MM.1S (cell line): ENCODE measurements around the gene NRXN3.

Experiments
- DNase-seq: peaks from one replicate; pipeline ENCODE4 v3.0.0-alpha.2; 2015
- H2AFZ ChIP-seq: fragments of 300-600 bp; sonication (generic); 2 replicates; pipeline ENCODE4 v1.6.0; 2016; ENCODE audit warnings: antibody characterized with exemption, low read length
- H3F3A ChIP-seq: fragments of 300-600 bp; sonication (generic); 2 replicates; pipeline ENCODE4 v1.6.1; 2016; ENCODE audit warnings: mild to moderate bottlenecking, antibody characterized with exemption, low read length, moderate library complexity, mixed read lengths; ENCODE audit not compliant: insufficient read depth
- H3K27ac ChIP-seq: fragments of 300-600 bp; sonication (generic); 2 replicates; pipeline ENCODE4 v1.5.1; 2016; ENCODE audit warnings: mild to moderate bottlenecking, low read length
- H3K27me3 ChIP-seq: fragments of 300-600 bp; sonication (generic); replicated peaks from 2 replicates; pipeline ENCODE4 v1.6.0; 2016; ENCODE audit warnings: low read length; ENCODE audit not compliant: insufficient read depth
- H3K36me3 ChIP-seq: fragments of 300-600 bp; sonication (generic); replicated peaks from 2 replicates; pipeline ENCODE4 v1.6.1; 2016; ENCODE audit warnings: mild to moderate bottlenecking, low read length, mixed read lengths; ENCODE audit not compliant: insufficient read depth
- H3K4me1 ChIP-seq: fragments of 300-600 bp; sonication (generic); 2 replicates; pipeline ENCODE4 v1.6.1; 2016; ENCODE audit warnings: low read length, mixed read lengths
- H3K4me2 ChIP-seq: fragments of 300-600 bp; sonication (generic); 2 replicates; pipeline ENCODE4 v1.6.0; 2016; ENCODE audit warnings: low read depth, low read length
- H3K4me3 ChIP-seq: fragments of 300-600 bp; sonication (generic); 2 replicates; pipeline ENCODE4 v1.5.1; 2016; ENCODE audit warnings: low read length, mixed read lengths
- H3K79me2 ChIP-seq: fragments of 300-600 bp; sonication (generic); 2 replicates; pipeline ENCODE4 v1.6.1; 2016; ENCODE audit warnings: mixed run types, low read length, mixed read lengths
- H3K9ac ChIP-seq: fragments of 300-600 bp; sonication (generic); 2 replicates; pipeline ENCODE4 v1.6.1; 2016; ENCODE audit warnings: low read length, mixed read lengths
- H3K9me2 ChIP-seq: fragments of 300-600 bp; sonication (generic); replicated peaks from 2 replicates; pipeline ENCODE4 v1.6.1; 2016; ENCODE audit warnings: mild to moderate bottlenecking, low read length, mixed read lengths; ENCODE audit not compliant: insufficient read depth
- H3K9me3 ChIP-seq: fragments of 300-600 bp; sonication (generic); replicated peaks from 2 replicates; pipeline ENCODE4 v1.6.1; 2016; ENCODE audit warnings: mild to moderate bottlenecking, low read length, mixed read lengths; ENCODE audit not compliant: insufficient read depth
- H4K20me1 ChIP-seq: fragments of 300-600 bp; sonication (generic); 2 replicates; pipeline ENCODE4 v1.6.1; 2016; ENCODE audit warnings: mild to moderate bottlenecking, low read length, moderate library complexity, mixed read lengths; ENCODE audit not compliant: insufficient read depth
- CTCF ChIP-seq: fragments of 300-600 bp; sonication (generic); IDR thresholded peaks from 2 replicates; pipeline ENCODE4 v1.5.1; 2016; ENCODE audit warnings: antibody characterized with exemption, low read length, mixed read lengths
- EZH2 ChIP-seq: fragments of 300-600 bp; sonication (generic); optimal IDR thresholded peaks from 2 replicates; pipeline ENCODE3; 2017; ENCODE audit warnings: low read depth, mild to moderate bottlenecking, antibody characterized with exemption, low read length, mixed read lengths
- EZH2phosphoT487 ChIP-seq: fragments of 300-600 bp; sonication (generic); IDR thresholded peaks from 2 replicates; pipeline ENCODE4 v1.6.1; 2018; ENCODE audit warnings: antibody characterized with exemption, low read length

The NRXN3 gene

GRCh38 chr14:79383031-79383430, 1212.9 kb downstream of the NRXN3 start:
- Histone ChIP-seq H3K36me3 (no peaks in the 10 kb centered on the region), H3K9me2 (no peaks in the 10 kb centered on the region), H3K9ac (no peak overlapping the region), H3K9me3 (no peaks in the 10 kb centered on the region), H2AFZ (no peak overlapping the region), H3K4me2 (no peak overlapping the region), H3K27me3 (no peaks in the 10 kb centered on the region), H3K4me1 (no peaks in the 10 kb centered on the region), H3K79me2 (no peaks in the 10 kb centered on the region), H3K4me3 (no peak overlapping the region), H3F3A (no peaks in the 10 kb centered on the region), H4K20me1 (no peaks in the 10 kb centered on the region), H3K27ac (no peak overlapping the region)
- TF ChIP-seq CTCF (no peak), EZH2 (no peak), EZH2phosphoT487 (no peak)
- DNase-seq = no peak

GRCh38 chr14:79383475-79383874, 1213.3 kb downstream of the NRXN3 start:
- Histone ChIP-seq H3F3A (no peaks in the 10 kb centered on the region), H3K79me2 (no peaks in the 10 kb centered on the region), H3K27me3 (no peaks in the 10 kb centered on the region), H3K9ac (no peak overlapping the region), H3K27ac (no peak overlapping the region), H3K4me3 (no peak overlapping the region), H3K9me3 (no peaks in the 10 kb centered on the region), H3K9me2 (no peaks in the 10 kb centered on the region), H3K36me3 (no peaks in the 10 kb centered on the region), H3K4me2 (no peak overlapping the region), H2AFZ (no peak overlapping the region), H4K20me1 (no peaks in the 10 kb centered on the region), H3K4me1 (no peaks in the 10 kb centered on the region)
- TF ChIP-seq EZH2 (no peak), CTCF (no peak), EZH2phosphoT487 (no peak)
- DNase-seq = no peak

GRCh38 chr14:79395061-79395460, 1224.9 kb downstream of the NRXN3 start:
- no peaks in the 10 kb centered on the region for H3K9me3 ChIP-seq
- no peak overlapping the region for H3K4me2 ChIP-seq
- H3K4me1 ChIP-seq = no peaks in the 10 kb centered on the region
- H3K9ac ChIP-seq = no peak overlapping the region
- no peak for DNase-seq
- no peak overlapping the region for H3K4me3 ChIP-seq
- no peaks in the 10 kb centered on the region for H3F3A ChIP-seq
- no peaks in the 10 kb centered on the region for H3K36me3 ChIP-seq
- H3K9me2 ChIP-seq = no peaks in the 10 kb centered on the region
- H2AFZ ChIP-seq = no peak overlapping the region
- no peaks in the 10 kb centered on the region for H3K27me3 ChIP-seq
- no peak for TF ChIP-seq EZH2
- TF ChIP-seq CTCF = no peak
- no peak for TF ChIP-seq EZH2phosphoT487
- H4K20me1 ChIP-seq = no peaks in the 10 kb centered on the region
- no peaks in the 10 kb centered on the region for H3K79me2 ChIP-seq
- no peak overlapping the region for H3K27ac ChIP-seq
